D721Med (cell line): Measurements from ENCODE around the gene FAM174B.

Source experiments
- DNase-seq: peaks from one replicate; pipeline ENCODE4 v3.0.0; 2011; ENCODE audit warnings: low spot score; ENCODE audit not compliant: insufficient read length
- FAIRE-seq: peaks from 2 replicates; lab custom pipeline; 2011; peaks lifted over from hg19 to GRCh38; lab: Jason Lieb, UNC
- CTCF ChIP-seq: IDR thresholded peaks from 2 replicates; pipeline ENCODE4 v1.5.1; 2012; ENCODE audit warnings: mild to moderate bottlenecking, control low read depth; ENCODE audit not compliant: insufficient read depth; ENCODE audit errors: missing control alignments

The FAM174B gene

GRCh38 chr15:92599394-92599970, 56.1 kb downstream of the FAM174B start:
- FAIRE-seq, result no peak
- DNase-seq, result no peak
- no peak for TF ChIP-seq CTCF

GRCh38 chr15:92597548-92597947, 58.0 kb downstream of the FAM174B start:
- FAIRE-seq, result no peak
- no peak for TF ChIP-seq CTCF
- DNase-seq, result no peak

GRCh38 chr15:92596623-92597022, 59.0 kb downstream of the FAM174B start:
- DNase-seq (no peak), FAIRE-seq (no peak)
- TF ChIP-seq CTCF, result no peak

GRCh38 chr15:92595506-92596381, 59.8 kb downstream of the FAM174B start:
- DNase-seq, result no peak
- FAIRE-seq, result no peak
- TF ChIP-seq CTCF, result no peak

GRCh38 chr15:92591275-92591674, 64.3 kb downstream of the FAM174B start:
- FAIRE-seq, result no peak

GRCh38 chr15:92586966-92587365, 68.6 kb downstream of the FAM174B start:
- DNase-seq (no peak), FAIRE-seq (no peak)
- TF ChIP-seq CTCF, result no peak

More at GRCh38 chr15:92591275-92591674, 64.3 kb downstream of the FAM174B start:
- no peak for TF ChIP-seq CTCF
- no peak for DNase-seq
